Esophagus squamous epithelium (tissue), 4 donors: Measurements from ENCODE around the gene LDLRAD4.

Experiments used
- POLR2A ChIP-seq, 4 donors: fragments of 450-650 bp; IDR thresholded peaks; one replicate each; pipeline ENCODE4 v1.6.1; 2017; ENCODE audit warnings: antibody characterized with exemption in 4 of 4, mild to moderate bottlenecking in 4 of 4, moderate library complexity in 3 of 4
- TF ChIP-seq, protein P1 (sequence below), 6 experiments: fragments of 450-650 bp in 4 of 6; fragments of 200-600 bp in 2 of 6; sonication (generic) in 2 of 6; IDR thresholded peaks; one replicate each; pipeline ENCODE4 v1.5.1; 2016 to 2019; ENCODE audit warnings: antibody characterized with exemption in 6 of 6, mild to moderate bottlenecking in 4 of 6, moderate library complexity in 4 of 6

DNA sequence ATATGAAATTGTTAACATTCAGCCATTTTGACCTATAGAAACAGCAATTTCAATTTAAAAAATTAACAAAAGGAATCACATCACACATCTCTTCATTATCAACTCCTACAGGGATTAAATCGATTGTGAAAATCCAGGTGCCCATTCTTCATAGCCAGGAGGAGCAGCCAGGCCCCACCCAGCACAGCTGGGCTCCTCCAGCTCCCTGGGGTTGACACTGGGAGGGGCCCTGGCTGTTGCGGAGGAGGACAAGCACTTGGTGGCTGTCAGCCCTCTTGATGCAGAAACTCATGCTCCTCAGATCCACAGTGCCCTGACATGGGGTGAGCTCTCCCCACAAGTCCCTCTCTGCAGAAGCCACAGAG is 408.0 kb downstream of the LDLRAD4 start:
- TF ChIP-seq, protein P1, sequence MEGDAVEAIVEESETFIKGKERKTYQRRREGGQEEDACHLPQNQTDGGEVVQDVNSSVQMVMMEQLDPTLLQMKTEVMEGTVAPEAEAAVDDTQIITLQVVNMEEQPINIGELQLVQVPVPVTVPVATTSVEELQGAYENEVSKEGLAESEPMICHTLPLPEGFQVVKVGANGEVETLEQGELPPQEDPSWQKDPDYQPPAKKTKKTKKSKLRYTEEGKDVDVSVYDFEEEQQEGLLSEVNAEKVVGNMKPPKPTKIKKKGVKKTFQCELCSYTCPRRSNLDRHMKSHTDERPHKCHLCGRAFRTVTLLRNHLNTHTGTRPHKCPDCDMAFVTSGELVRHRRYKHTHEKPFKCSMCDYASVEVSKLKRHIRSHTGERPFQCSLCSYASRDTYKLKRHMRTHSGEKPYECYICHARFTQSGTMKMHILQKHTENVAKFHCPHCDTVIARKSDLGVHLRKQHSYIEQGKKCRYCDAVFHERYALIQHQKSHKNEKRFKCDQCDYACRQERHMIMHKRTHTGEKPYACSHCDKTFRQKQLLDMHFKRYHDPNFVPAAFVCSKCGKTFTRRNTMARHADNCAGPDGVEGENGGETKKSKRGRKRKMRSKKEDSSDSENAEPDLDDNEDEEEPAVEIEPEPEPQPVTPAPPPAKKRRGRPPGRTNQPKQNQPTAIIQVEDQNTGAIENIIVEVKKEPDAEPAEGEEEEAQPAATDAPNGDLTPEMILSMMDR (IDR thresholded peaks at IDR 0.05), result no peak
- TF ChIP-seq POLR2A (IDR thresholded peaks at IDR 0.05), result no peak
